GM18502 (cell line): Measurements from ENCODE around the gene MST1.

Experiments used
- ATAC-seq: cut with Tn5 transposase; IDR thresholded peaks from one replicate; pipeline ENCODE4 v1.9.1; 2021; ENCODE audit warnings: mild to moderate bottlenecking; ENCODE audit not compliant: unreplicated experiment, poor library complexity

MST1 gene

DNA sequence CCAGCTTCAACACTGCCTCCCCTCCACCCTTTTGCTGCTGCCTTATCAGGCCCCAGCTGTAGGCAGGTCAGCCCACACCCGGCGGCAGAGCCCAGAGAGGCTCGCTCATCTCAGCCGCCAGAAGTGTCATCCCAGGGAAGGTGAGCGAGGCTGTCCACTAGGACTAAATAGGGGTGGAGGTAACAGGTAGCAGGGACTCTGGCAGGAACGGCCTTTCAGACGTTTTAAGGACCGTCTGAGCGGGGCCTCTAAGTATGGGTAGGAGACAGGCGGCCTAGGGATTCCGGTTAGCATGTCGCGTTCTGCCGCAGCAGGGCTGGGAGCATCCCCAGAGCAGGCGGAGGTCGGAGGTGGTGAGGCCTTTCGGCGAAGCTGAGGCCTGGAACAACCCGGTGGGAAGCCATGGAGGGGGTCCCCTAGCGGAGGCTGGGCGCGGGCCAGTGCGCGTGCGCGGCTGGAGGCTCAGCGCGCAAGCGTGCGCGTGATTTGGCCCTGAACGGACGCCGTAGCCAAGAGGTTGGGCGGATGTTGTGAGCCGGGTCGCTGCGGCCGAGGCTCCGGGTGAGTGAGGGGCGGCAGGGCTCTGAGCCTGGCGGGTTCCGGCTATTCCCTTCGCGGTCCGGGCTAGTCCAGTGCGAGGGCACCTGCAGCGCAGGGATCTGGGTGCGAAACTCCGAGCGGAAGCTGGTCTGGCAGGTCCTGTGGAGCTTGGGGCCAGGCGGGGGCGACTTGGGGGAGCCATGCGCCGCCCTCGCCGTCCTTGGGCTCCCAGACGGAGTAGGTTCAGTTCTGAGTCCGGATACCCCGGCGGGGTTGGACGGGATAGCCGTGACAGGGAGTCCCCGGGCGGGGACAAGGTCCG is at the start of gene MST1, which contains the start of gene RNF123:
MST1 (minus strand) TSS at position 429 of the 862 bp plus-strand sequence. CDS start 783 bp downstream, outside the sequence.
RNF123 (plus strand) TSS at position 512 of the 862 bp plus-strand sequence. CDS start 1,609 bp downstream, outside the sequence.
- peak; percentile 73 for ATAC-seq

DNA sequence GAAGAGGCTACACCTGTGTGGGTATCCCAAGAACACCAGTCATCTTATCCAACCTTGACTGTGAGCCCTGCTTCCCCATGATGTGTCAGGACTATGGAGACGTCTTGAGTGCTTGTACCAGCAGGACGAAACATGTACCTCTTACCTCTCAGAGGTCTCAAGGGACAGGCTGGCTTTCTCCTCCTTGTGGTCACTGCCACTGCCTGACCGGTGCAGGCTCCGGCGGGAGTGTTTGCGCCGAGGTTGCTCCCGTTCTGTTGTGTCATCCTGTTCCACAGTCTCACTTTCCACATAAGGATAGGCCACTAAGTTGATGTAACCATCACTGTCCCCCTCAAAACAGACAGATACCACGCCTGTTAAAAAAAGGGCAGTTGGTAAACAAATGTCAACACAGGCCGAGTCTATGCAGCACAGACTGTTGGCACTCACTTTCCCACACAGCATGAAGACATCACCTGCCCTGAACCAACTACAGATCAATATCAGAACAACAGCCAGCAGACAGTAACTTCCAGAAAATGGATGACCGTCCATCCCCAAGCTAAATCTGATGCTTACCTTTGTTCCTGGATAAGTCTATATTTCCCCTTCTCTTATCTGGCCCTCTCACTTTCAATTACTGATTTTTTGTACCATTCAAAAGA is 48.9 kb upstream of the MST1 start:
- ATAC-seq = no peak

DNA sequence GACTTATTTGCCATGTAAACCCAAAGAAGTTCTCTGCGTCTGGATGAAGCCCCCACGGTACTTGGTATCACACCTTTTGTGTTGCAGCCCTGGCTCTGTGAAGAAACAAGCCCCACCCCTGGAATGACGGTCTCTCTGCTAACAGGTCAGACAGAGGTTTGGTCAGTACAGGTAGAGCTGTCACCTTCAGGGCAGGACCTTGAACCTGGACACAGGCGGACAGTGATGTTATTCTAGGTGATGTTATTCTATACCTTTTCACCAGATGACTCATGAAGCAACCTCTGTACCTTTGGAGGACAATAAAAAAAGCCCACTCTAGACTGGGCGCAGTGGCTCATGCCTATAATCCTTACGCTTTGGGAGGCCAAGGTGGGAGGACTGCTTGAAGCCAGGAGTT is 45.5 kb upstream of the MST1 start:
- ATAC-seq = no peak

DNA sequence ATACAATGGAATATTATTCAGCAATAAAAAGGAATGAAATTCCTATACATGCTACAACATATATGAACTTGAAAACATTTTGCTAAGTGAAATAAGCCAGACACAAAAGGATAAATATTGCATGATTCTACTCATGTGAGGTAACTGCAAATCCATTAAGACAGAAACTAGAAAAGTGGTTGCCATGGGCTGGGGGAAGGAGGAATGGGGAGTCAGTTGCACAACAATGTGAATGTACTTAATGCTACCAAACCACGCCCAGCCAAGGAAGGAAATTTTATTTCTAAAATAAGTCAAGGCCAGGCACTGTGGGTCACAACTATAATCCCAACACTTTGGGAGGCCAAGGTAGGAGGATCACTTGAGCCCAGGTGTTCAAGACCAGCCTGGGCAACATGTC is 44.3 kb upstream of the MST1 start:
- ATAC-seq = no peak

DNA sequence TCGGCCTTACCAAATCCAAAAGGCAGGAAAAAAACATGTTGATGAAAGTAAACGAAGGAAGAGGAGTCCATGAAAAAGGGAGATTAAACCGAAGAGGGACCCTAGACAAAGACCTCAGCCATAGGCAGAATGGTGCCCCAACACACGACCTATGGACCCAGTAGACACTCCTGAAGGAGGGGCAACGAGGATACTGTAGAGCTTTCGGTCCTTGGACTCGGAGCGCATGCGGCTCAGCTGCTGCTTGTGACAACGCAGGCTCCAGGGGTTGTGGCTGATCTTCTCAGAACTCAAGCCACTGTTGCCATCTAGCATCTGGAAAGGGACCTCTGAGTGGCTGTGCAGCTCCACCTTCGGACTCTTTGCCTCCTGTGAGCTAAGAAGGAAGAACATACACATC is 43.3 kb upstream of the MST1 start:
- ATAC-seq = no peak

DNA sequence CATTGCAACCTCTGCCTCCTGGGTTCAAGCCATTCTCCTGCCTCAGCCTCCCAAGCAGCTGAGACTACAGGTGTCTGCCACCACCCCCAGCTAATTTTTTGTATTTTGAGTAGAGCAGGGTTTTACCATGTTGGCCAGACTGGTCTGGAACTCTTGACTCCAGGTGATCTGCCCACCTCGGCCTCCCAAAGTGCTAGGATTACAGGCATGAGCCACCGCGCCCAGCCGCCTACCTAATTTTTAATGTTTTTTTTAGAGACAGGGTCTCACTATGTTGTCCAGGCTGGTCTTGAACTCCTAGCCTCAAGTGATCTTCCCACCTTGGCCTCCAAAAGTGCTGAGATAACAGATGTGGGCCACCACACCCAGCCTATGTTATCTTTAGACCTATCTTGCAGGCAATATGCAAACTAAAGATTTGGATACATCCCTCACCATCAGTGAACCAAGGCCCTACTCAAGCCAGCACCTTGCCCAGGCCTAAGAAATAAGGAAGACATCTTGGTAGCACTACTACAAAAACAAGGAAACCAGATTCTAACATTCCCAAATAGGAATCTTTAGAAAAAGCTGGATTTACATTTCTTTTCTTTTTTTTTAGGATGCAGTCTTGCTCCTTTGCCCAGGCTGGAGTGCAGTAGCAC is 40.8 kb upstream of the MST1 start:
- no peak for ATAC-seq

DNA sequence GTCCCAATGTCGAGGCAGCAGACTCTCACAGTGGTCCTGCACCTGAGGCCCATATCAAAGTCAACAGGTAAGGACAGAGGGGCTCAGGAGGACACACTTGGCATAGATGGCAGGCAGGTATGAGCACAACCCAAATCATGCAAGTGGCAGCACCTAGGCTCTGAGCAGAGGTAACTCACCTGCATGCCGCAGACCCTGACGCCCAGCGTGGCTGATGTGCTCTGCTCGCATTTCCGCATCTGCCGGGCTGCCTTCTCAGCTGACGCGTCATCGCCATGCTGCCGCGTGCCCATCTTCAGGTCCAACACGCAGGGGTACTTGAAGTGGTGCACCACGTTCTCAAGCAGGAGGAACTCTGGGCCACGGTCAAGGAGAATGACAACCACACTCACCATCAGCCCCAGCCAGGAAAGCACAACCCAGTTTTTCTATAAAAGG is 38.7 kb upstream of the MST1 start:
- no peak for ATAC-seq

DNA sequence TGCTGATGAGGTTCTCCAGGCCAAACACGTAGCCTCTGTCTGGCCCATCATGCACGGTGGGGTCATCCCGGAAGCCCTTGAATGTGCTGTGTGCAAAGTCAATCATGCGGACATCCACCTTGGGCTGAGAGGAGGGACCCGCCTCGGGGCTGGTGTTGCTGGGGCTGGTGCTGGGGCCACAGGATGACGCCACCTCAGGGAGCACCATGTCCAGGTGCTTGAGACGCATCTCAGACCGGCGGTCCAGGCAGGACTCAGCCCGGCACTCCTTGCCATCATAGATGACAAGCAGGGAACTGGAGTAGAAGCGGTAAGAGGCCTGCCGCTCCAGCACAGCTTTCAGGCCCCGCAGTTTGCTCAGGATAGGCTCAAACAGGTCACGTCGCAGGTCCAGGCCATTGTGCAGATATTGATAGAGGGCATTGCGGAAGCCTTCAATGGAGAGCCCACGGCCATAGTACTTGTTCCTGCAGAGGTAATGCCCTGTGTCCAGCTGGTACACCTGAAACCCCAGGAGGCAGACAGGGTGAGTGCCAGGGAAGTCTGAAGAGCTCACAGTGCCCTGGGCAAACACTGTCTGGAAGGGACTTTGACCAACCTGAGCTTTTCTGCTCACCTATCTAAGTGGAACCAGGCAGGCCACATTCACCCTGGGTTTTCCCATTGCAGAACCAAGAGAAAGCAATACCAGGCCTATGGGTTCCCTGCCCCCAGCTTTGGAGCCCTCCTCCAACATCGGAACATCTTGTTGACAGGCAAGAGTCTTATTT is 38.1 kb upstream of the MST1 start:
- ATAC-seq = no peak

DNA sequence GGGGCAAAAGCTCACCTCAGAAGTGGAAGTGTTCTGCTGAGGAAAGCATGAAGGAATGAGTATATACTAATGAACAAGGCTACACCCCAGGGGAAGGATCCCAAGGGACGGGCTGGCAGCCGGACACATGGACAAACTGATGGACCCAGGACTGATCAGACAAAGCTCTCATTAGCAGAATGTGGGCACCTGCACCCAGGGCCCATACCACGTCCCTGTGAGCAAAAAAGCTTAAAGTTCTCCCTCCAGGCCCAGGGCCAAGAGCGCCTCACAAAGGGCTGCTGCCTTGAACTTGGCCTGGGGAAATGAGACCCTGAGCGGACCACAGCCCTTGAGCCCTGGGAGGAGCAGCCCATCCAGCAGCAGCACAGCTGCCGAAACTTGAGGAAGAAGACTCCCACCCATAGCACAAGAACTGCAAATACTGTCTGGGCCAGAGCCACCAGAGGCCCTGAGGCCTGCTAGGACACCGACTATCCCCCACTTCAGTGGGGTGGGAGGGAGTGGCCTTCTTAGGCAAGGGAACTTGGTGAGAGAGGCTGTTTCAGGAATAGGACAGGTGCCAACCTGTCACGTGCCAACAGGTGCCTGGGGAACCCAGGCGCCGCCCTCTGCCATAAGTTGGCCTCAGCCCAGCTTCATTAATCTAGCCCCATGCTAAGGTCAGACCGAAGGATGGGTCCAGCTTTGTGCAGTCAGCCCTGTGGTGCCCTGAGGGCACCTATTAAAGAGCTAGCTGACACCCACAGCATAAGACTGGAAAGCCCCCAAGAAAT is 36.8 kb upstream of the MST1 start:
- no peak for ATAC-seq

DNA sequence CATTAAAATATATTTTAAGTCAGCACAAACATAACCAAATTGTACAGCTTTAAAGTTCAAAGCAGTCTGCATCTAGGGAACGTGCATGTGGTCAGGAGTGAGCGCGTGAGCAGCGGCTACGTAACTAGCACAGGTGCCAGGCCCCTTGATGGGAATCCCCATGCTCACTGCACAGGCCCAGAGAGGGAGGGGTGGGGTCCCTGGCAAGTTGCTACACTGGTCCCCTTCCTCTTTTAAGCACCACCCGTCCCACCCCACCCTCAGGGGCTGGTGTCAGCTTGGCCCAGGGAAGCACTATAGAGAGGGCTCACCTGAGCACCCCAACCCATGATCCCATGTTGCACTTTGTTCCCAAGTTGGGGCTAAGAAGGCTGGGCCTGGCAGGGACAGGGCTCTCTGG is 35.3 kb upstream of the MST1 start:
- ATAC-seq = no peak

DNA sequence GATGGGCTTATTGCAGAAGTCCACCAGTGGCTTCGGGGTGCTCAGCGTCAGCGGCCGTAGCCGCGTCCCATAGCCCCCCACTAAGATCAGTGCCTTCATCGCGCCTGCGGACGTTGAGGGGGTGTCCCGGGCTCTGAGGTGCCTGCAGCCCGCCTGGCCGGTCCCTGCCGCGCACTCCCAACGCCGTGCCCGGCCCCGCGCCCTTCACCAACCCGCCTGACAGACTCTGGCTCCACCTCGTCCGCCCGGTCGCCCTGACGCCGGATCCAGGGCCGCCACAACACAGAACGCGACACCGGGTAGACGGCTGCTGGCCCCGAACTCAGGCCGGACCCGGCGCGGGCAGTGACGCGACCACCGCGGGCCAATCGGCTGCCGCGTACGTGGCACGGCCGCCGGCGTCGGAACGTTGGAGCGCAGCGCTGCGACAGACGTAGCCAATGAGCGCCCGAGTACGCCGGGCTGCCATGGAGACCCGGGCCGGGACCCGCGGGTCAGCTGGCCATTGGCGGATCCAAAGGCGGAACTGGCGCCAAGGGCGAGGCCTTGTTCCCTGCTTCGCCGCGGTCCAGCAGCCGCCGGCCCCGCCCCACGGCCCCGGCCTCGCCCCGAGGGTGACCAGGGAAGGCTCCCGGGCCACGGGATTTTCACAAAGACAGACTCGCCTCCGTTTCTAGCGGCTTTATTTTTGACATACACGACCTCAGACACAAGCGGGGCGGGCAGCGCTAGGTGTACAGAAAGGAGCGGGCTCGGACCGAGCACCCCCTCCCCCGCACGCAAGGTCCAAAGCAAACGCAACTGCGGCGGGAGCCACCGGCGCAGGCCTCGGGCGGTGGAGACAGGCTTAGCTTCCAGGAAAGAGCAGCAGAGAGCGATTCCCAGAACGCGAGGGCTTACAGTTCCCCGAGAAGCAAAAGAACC is 34.6 kb upstream of the MST1 start, which contains the start of gene GMPPB:
GMPPB (minus strand) TSS at position 324 of the 924 bp plus-strand sequence; CDS start at position 99, 225 bp downstream.
- peak; percentile 80 for ATAC-seq

DNA sequence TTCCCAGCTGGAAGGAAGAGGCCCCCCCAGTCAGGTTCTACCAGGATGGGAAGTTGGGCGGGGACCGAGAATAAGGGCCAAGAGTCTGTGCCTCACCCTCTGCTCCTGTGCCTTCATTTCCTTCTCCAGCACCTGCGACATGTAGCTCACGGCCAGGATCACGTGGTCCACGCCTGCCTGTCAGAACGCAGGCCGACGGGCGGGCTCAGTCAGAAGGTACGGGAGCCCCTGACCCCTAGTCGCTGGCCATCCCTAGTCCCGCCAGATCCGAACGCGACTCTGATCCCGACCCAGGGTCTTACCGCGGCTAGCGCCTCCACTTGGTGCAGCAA is 34.0 kb upstream of the MST1 start:
- no peak for ATAC-seq

DNA sequence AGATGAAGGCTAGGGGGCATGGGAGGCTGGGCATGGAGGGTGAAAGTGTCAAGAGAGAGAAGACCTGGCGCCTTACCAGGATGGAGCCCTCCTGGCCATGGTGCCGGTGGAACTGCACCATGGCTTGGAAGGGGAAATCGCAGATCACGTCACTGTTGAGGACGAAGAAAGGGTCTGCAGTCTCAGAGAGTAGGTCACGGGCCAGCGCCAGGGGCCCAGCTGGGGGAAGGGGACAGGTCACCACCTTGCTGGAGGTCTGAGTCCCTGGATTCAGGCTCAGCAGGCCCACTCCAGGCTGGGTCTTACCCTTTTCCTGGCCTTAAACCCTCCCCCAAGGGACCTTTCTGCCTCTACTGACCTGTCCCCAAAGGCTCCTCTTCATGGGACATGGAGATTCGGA is 33.6 kb upstream of the MST1 start:
- no peak for ATAC-seq

DNA sequence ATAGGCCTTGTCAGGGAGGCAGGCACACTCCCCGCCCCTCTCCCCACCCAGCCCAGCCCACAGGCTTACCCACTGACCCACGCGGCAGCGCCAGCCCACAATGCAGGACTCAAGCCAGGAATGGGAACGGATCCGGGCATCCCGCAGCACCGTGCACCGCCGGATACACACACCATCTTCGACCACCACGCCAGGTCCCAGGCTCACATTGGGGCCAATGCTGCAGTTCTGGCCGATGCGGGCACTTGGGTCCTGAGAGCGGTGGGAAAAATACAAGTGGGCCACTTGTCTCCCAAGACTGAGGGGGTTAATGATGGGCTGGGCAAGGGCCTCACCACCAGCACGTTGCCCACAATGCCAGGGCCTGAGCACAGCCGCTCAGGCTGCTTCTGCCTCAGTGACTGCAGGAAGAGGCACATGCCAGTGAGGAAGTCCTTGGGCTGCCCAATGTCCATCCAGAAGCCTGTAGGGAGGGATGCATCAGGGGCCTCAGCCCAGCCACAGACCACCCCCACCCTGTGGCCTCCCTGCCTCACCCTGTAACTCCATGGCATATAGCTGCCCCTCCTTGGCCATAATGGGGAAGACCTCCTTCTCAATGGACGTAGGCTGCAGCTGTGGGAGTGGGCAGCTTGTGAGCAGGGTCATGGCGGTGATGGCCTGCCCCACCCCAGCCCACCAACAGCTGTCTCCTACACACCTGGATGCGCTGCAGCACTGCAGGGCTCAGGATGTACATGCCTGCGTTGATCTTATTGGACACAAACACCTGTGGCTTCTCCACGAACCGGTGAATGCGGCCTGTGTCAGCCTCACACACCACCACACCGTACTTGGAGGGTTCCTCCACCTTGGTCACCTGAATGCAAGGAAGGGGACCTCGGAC is 32.9 kb upstream of the MST1 start:
- no peak for ATAC-seq

DNA sequence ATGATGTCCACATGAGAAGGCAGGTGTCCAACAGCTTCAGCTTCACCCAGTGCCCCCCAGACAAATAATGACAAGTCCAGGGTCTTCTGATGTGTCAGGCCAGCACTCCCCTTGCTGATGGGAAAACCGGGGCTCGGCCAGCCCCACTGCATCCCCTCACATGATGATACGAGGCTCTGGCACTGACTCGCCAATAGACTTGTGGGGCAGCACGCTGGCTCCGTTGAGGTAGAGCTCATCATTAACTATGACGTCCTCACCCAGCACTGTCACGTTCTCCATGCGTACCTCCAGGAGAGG is 32.3 kb upstream of the MST1 start:
- no peak for ATAC-seq

DNA sequence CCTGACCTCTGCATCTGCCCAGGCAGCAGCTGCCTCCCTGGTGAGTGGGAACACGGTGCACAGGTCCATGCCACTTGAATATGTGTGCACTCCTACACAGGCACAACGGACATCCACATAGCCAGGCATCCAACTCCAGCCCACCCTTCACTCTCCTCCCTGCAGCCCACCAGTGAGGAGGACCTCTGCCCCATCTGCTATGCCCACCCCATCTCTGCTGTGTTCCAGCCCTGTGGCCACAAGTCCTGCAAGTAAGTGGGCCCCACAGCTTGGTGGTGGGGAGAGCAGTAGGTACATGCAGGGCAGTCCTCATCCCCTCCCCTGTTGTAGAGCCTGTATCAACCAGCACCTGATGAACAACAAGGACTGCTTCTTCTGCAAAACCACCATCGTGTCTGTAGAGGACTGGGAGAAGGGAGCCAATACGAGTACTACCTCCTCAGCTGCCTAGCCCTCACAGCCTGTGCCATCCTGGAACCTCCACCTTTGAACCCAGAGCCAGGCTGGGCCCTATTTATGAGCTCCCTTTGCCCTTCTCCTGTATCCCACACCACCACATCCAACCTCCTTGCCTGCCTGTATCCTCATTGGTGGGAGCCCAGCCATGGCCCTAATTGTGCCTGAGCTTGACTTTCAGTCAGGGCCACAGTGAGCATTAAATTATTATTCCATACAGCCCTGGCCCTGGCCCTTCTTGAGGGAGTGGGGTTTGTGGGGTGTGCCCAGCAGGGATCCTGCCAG is 31.8 kb upstream of the MST1 start:
- no peak for ATAC-seq

DNA sequence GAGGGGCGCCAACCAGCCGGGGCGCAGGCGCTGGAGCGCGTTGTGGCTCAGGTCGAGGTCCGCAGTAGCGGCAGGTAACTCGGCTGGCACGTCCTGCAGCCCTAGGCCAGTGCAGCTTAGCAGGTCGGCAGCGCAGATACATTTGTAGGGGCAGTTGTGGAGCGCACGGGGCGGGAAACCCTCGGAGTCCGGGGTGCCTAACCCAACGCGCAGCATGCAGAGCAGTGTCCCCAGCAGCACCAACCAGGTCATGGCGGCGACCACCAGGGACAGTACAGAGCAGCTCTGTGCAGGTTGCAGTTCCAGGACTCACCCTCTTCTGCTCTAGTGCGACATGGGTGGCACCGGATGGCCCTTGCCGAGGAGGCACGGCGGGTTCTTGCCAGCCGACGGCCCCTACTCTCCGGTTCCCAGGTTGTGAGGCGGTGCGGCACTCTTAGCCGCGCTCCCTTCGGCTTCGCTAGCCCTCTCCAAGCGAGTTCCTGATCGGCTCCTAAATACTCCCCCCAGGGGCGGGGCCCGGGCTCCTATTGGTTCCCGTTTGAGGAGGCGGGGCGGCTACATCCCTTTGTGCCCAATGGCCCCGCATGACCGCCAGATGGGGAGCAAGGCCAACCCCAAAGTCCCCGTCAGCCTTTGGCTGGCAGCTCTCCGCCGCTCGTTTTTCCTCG is 30.1 kb upstream of the MST1 start, which contains the start of gene AMIGO3:
AMIGO3 (minus strand) TSS at position 471 of the 671 bp plus-strand sequence; CDS start at position 252, 219 bp downstream.
- ATAC-seq = peak; percentile 51
